H9 (cell line): ENCODE measurements around the gene DSG2. TPM values are rescaled to one million over a fixed set of nuclear protein-coding genes. Genes with fewer than 3 reads are reported as not detected.
A peak's percentile ranks its signal among the peaks of the same experiment; 100 is the strongest.

Experiments
- DNase-seq: peaks from one replicate; pipeline ENCODE4 v3.0.0-alpha.2; 2017
- H2AFZ ChIP-seq: one replicate; pipeline ENCODE4 v1.6.1; 2013; ENCODE audit warnings: mild to moderate bottlenecking, low read length, control low read depth, moderate library complexity
- H2AK5ac ChIP-seq: 2 replicates; pipeline ENCODE4 v1.6.1; 2013; ENCODE audit warnings: low read length, control low read depth, mixed read lengths; ENCODE audit not compliant: insufficient read length
- H2BK120ac ChIP-seq: one replicate; pipeline ENCODE4 v1.6.1; 2013; ENCODE audit warnings: low read depth, mild to moderate bottlenecking, low read length, control low read depth, inconsistent platforms; ENCODE audit not compliant: poor library complexity, severe bottlenecking
- H2BK12ac ChIP-seq: 2 replicates; pipeline ENCODE4 v1.6.1; 2013; ENCODE audit warnings: low read length, control low read depth, mixed read lengths, low read depth; ENCODE audit not compliant: insufficient read length
- H2BK15ac ChIP-seq: 2 replicates; pipeline ENCODE4 v1.6.1; 2013; ENCODE audit warnings: low read depth, low read length, control low read depth
- H2BK20ac ChIP-seq: one replicate; pipeline ENCODE4 v1.6.1; 2013; ENCODE audit warnings: low read depth, mild to moderate bottlenecking, low read length, control low read depth, inconsistent platforms; ENCODE audit not compliant: poor library complexity, severe bottlenecking
- H2BK5ac ChIP-seq: 2 replicates; pipeline ENCODE4 v1.6.1; 2013; ENCODE audit warnings: low read length, control low read depth, mixed read lengths; ENCODE audit not compliant: insufficient read length
- H3K14ac ChIP-seq: 2 replicates; pipeline ENCODE4 v1.6.1; 2013; ENCODE audit warnings: low read length, control low read depth; ENCODE audit not compliant: insufficient read depth
- H3K18ac ChIP-seq: 2 replicates; pipeline ENCODE4 v1.6.1; 2013; ENCODE audit warnings: low read depth, mild to moderate bottlenecking, mixed read lengths, low read length, control low read depth; ENCODE audit not compliant: insufficient read length
- H3K23ac ChIP-seq: 2 replicates; pipeline ENCODE4 v1.6.1; 2013; ENCODE audit warnings: low read length, control low read depth, mixed read lengths, low read depth; ENCODE audit not compliant: insufficient read length
- H3K23me2 ChIP-seq: 2 replicates; pipeline ENCODE4 v1.6.1; 2013; ENCODE audit warnings: low read depth, mild to moderate bottlenecking, mixed read lengths, low read length, control low read depth; ENCODE audit not compliant: insufficient read length, poor library complexity, severe bottlenecking
- H3K27ac ChIP-seq: 2 replicates; pipeline ENCODE4 v1.5.1; 2013; ENCODE audit warnings: low read length, control low read depth, mixed read lengths, low read depth; ENCODE audit not compliant: insufficient read length
- H3K27me3 ChIP-seq: 2 replicates; pipeline ENCODE4 v1.6.1; 2013; ENCODE audit warnings: low read length, control low read depth, inconsistent platforms; ENCODE audit not compliant: insufficient read depth
- H3K4ac ChIP-seq: 2 replicates; pipeline ENCODE4 v1.6.1; 2013; ENCODE audit warnings: low read depth, mild to moderate bottlenecking, control low read depth, inconsistent platforms, low read length, moderate library complexity
- H3K4me1 ChIP-seq: 2 replicates; pipeline ENCODE4 v1.6.1; 2013; ENCODE audit warnings: low read length, control low read depth, inconsistent platforms; ENCODE audit not compliant: insufficient read depth
- H3K4me2 ChIP-seq: 2 replicates; pipeline ENCODE4 v1.6.1; 2013; ENCODE audit warnings: low read length, control low read depth, mixed read lengths; ENCODE audit not compliant: insufficient read length, insufficient read depth
- H3K56ac ChIP-seq: 2 replicates; pipeline ENCODE4 v1.6.1; 2013; ENCODE audit warnings: low read depth, mild to moderate bottlenecking, mixed read lengths, low read length, control low read depth; ENCODE audit not compliant: insufficient read length
- H3K79me1 ChIP-seq: 2 replicates; pipeline ENCODE4 v1.6.1; 2013; ENCODE audit warnings: low read depth, mild to moderate bottlenecking, moderate library complexity, low read length, control low read depth, inconsistent platforms; ENCODE audit not compliant: insufficient read depth, poor library complexity, severe bottlenecking
- H3K79me2 ChIP-seq: 2 replicates; pipeline ENCODE4 v1.6.1; 2013; ENCODE audit warnings: low read length, control low read depth, inconsistent platforms; ENCODE audit not compliant: insufficient read depth
- H3K9ac ChIP-seq: 2 replicates; pipeline ENCODE4 v1.6.1; 2013; ENCODE audit warnings: low read length, control low read depth, mixed read lengths; ENCODE audit not compliant: insufficient read length; ENCODE audit errors: extremely low read depth
- H3K9me3 ChIP-seq: one replicate; pipeline ENCODE4 v1.6.1; 2013; ENCODE audit warnings: low read depth, low read length, inconsistent platforms; ENCODE audit not compliant: control insufficient read depth
- H3T11ph ChIP-seq: one replicate; pipeline ENCODE4 v1.6.1; 2013; ENCODE audit warnings: mild to moderate bottlenecking, low read length, control low read depth, inconsistent platforms
- H4K20me1 ChIP-seq: one replicate; pipeline ENCODE4 v1.6.1; 2013; ENCODE audit not compliant: control insufficient read depth, insufficient read length, insufficient read depth
- H4K5ac ChIP-seq: 2 replicates; pipeline ENCODE4 v1.6.1; 2013; ENCODE audit warnings: low read depth, mild to moderate bottlenecking, mixed read lengths, low read length, control low read depth; ENCODE audit not compliant: insufficient read length
- H4K8ac ChIP-seq: replicated peaks from 2 replicates; pipeline ENCODE4 v1.6.1; 2013; ENCODE audit warnings: low read length, control low read depth, mixed read lengths, low read depth; ENCODE audit not compliant: insufficient read length
- H4K91ac ChIP-seq: 2 replicates; pipeline ENCODE4 v1.6.1; 2013; ENCODE audit warnings: low read depth, mild to moderate bottlenecking, moderate library complexity, mixed read lengths, low read length, control low read depth; ENCODE audit not compliant: insufficient read length
- H3K27ac Mint-ChIP-seq, 3 experiments: 2 replicates in 2 of 3; 3 replicates in 1 of 3; pipeline ENCODE4 v1.8.0; 2020 to 2021; ENCODE audit warnings: mixed read lengths in 3 of 3, mild to moderate bottlenecking in 1 of 3, moderate library complexity in 1 of 3
- H3K27me3 Mint-ChIP-seq: 2 replicates; pipeline ENCODE4 v1.8.0; 2021; ENCODE audit warnings: low read depth, mild to moderate bottlenecking, moderate library complexity, mixed read lengths
- H3K36me3 Mint-ChIP-seq, 3 experiments: 2 replicates in 2 of 3; 3 replicates in 1 of 3; pipeline ENCODE4 v1.8.0; 2020 to 2021; ENCODE audit warnings: low read depth in 3 of 3, mixed read lengths in 3 of 3; ENCODE audit not compliant: insufficient read depth in 1 of 3
- H3K4me1 Mint-ChIP-seq, 2 experiments: 2 replicates each; pipeline ENCODE4 v1.8.0; 2020; ENCODE audit warnings: mixed read lengths in 2 of 2
- H3K4me3 Mint-ChIP-seq, 2 experiments: 2 replicates in 1 of 2; 3 replicates in 1 of 2; pipeline ENCODE4 v1.8.0; 2020 to 2021; ENCODE audit warnings: mild to moderate bottlenecking in 2 of 2, mixed read lengths in 2 of 2, moderate library complexity in 1 of 2
- H3K9me3 Mint-ChIP-seq, 2 experiments: 2 replicates in 1 of 2; 3 replicates in 1 of 2; pipeline ENCODE4 v1.8.0; 2020; ENCODE audit warnings: mild to moderate bottlenecking in 2 of 2, mixed read lengths in 2 of 2, moderate library complexity in 1 of 2
- WGBS: extraction: QIAGEN DNeasy Blood & Tissue Kit; methylation state at CpG from one replicate; pipeline ENCODE4 v1.1.7; 2013; ENCODE audit warnings: missing lambda C conversion rate, low lambda C conversion rate, mixed read lengths; ENCODE audit not compliant: insufficient read length; ENCODE audit errors: extremely low coverage; 5-methylcytosine and 5-hydroxymethylcytosine counted together
- total RNA-seq: library from RNA; stranded (reverse); gene quantifications from 2 replicates; pipeline ENCODE4 v1.2.1, GENCODE V29; 2021
- TF ChIP-seq, protein P1 (sequence below): fragments of 200-600 bp; sonication (generic); conservative IDR thresholded peaks from 3 replicates; pipeline ENCODE4 v1.8.0; 2021; ENCODE audit warnings: antibody characterized with exemption, mild to moderate bottlenecking

Gene DSG2
- total RNA-seq, 1 experiment from 2014 or later = 107 TPM

DNA sequence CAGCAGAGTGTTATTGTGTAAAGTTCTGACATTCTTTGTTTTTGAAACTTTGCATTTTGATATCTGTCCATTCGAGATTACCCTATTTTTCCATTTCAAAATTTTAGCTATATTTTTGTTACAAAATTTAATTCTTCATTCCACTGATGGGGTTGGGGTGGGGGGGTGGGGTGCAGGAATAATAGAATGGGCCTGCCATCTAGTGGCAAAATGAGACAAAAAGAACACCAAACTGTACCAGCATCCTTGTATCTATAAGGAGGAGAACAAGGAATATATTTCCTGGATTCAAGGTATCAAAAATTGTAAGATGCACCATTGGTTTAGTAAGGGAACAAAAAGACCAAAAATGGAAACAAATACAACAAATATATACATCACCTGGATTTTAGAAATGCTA is 65.8 kb downstream of the DSG2 start:
- Histone ChIP-seq H2AK5ac (no peak overlapping the region), H3T11ph (no peak overlapping the region), H3K23me2 (no peaks in the 10 kb centered on the region), H3K18ac (no peak overlapping the region), H3K27ac (no peak overlapping the region), H4K20me1 (no peaks in the 10 kb centered on the region), H2BK15ac (no peak overlapping the region), H2BK120ac (no peak overlapping the region), H3K9me3 (no peaks in the 10 kb centered on the region), H4K8ac (no peak overlapping the region), H3K56ac (no peak overlapping the region), H3K23ac (no peak overlapping the region), H2AFZ (no peak overlapping the region), H3K14ac (no peak overlapping the region), H3K4me1 (no peaks in the 10 kb centered on the region), H3K4me2 (no peak overlapping the region), H2BK20ac (no peak overlapping the region), H2BK5ac (no peak overlapping the region), H3K4ac (no peak overlapping the region), H3K79me1 (no peaks in the 10 kb centered on the region), H2BK12ac (no peak overlapping the region), H3K27me3 (no peaks in the 10 kb centered on the region), H4K5ac (no peak overlapping the region), H3K79me2 (no peaks in the 10 kb centered on the region), H3K9ac (no peak overlapping the region), H4K91ac (no peak overlapping the region)
- no peaks in the 10 kb centered on the region for H3K36me3 Mint-ChIP-seq
- no peak for DNase-seq
- TF ChIP-seq, protein P1, sequence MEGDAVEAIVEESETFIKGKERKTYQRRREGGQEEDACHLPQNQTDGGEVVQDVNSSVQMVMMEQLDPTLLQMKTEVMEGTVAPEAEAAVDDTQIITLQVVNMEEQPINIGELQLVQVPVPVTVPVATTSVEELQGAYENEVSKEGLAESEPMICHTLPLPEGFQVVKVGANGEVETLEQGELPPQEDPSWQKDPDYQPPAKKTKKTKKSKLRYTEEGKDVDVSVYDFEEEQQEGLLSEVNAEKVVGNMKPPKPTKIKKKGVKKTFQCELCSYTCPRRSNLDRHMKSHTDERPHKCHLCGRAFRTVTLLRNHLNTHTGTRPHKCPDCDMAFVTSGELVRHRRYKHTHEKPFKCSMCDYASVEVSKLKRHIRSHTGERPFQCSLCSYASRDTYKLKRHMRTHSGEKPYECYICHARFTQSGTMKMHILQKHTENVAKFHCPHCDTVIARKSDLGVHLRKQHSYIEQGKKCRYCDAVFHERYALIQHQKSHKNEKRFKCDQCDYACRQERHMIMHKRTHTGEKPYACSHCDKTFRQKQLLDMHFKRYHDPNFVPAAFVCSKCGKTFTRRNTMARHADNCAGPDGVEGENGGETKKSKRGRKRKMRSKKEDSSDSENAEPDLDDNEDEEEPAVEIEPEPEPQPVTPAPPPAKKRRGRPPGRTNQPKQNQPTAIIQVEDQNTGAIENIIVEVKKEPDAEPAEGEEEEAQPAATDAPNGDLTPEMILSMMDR = peak; percentile 52; the same call in 2 of the 3 replicates
- no peaks in the 10 kb centered on the region for H3K9me3 Mint-ChIP-seq
- H3K27me3 Mint-ChIP-seq = peaks cover 2% of the 10 kb centered on the region
- no CpG with 5 or more reads among the region's 1 CpG for WGBS
- peaks cover 0 to 9% of the 10 kb centered on the region in 2 experiments; a peak in 2 of 4 replicates for H3K4me1 Mint-ChIP-seq
- H3K4me3 Mint-ChIP-seq = no peak overlapping the region
- no peak overlapping the region for H3K27ac Mint-ChIP-seq
